ENCODE data around the gene ZRSR2. TPM values are rescaled to one million over a fixed set of nuclear protein-coding genes. Genes with fewer than 3 reads are reported as not detected.
"Not testable (repeated sequence)": the region's sequence is repeated elsewhere in the genome, so short reads cannot be mapped to it uniquely, and the experiment has no call there.

Gene ZRSR2, protein sequence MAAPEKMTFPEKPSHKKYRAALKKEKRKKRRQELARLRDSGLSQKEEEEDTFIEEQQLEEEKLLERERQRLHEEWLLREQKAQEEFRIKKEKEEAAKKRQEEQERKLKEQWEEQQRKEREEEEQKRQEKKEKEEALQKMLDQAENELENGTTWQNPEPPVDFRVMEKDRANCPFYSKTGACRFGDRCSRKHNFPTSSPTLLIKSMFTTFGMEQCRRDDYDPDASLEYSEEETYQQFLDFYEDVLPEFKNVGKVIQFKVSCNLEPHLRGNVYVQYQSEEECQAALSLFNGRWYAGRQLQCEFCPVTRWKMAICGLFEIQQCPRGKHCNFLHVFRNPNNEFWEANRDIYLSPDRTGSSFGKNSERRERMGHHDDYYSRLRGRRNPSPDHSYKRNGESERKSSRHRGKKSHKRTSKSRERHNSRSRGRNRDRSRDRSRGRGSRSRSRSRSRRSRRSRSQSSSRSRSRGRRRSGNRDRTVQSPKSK
- total RNA-seq = 1.9 and 2.1 TPM in 2 replicates

DNA sequence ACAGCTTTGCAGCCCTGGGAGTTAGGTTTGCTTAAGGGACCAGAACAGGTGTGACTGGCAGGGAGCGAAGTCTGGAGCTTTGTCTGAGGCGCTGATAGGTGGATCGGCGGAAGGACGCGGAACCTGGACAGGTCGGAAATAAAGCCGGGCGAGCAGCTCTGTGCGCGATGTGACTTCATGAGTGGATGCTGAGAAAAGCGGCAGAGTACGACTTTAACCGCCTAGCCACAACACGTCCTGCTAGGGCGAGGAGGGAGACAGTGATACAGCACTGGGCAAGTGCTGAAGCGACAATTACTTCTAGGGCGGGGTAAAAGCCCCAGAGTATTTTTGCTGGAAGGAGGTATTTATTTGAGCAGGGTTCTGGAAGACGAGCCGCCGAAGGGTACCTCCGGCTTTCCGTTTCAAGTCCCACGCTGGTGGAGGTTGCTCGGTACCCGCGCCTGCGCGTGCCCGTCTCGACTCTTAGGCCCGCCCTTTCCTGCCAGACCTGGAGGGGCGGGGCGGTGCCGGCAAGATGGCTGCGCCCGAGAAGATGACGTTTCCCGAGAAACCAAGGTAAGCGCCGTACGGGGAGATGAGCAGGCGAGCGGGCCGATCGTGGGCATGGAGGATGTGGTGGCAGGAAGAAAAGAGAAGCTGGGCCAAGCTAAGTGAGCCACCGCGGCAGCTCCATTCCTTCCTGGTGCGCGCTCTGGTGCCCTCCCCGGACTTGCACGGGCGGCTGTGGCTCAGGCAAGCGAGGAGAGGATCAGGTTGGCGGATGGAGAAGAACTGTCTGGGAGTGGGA is at the start of gene ZRSR2:
Gene ZRSR2, plus strand, starts transcription at position 506 of the 790 bp plus-strand sequence. Its CDS starts 12 bp downstream, at position 518.
- peak; percentile 30 to 74 for DNase-seq (ENCODE audit: low read depth in 2 of 2)

DNA sequence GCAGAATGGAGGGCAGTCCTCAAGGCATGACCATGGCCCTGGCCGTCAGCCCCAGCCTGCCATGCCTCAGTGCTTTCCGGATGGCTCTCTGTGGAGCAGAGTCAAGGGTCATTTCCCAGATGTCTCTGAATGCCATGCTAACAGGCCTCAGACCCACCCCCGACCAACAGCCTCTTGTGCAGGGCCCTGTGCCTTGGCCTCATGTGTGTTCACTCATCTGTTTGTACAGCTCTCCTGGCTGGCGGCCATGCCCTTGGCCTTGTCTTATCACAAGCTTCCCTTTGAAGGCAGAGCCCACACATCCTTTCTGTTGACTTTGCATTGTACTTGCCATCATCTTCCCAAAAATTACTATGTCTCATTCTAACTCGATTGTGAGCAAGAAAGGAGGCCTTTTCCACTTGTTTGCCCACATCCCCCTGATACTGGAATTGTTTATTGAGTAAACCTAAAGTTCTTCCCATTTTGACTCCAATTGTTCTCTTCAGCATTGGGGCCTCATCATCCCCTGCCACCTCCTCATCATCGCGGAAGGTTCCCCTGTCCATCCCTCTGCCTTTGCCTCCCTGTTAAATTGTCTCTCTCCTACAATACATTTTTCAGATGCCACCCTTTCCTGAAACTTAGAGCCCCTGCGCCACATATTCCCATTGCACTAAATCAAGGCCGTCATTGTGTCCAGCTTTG is 46.0 kb upstream of the ZRSR2 start:
- no peak for DNase-seq (ENCODE audit: low read depth in 2 of 2)

DNA sequence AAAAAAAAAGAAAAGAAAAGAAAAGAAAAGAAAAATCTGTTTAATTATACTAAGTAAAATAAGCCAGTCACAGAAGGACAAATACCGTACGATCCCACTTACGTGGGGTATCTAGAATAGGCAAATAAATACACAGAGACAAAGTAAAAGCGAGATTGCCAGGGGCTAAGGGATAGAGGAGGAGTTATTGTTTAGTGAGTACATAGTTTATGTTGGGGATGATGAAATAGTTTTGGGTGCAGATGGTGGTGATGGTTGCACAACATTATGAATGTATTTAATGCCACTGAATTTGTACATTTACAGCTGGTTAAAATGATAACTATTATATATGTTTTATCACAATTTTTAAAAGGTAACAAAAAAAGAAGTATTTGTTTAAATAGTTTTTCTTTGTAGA is 45.1 kb upstream of the ZRSR2 start:
- DNase-seq (ENCODE audit: low read depth in 2 of 2) = no peak

DNA sequence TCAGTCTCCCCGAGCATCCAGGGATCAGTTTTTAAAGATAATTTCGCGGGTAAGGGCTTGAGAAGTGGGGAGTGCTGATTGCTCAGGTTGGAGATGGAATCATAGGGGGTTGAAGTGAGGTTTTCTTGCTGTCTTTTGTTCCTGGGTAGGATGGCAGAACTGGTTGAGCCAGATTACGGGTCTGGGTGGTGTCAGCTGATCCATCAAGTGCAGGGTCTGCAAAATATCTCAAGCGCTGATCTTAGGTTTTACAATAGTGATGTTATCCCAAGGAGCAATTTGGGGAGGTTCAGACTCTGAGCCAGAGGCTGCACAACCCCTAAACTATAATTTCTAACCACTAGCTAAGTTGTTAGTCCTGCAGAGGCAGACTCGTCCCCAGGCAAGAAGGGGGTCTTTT is 43.6 kb upstream of the ZRSR2 start:
- DNase-seq (ENCODE audit: low read depth in 2 of 2) = not testable (repeated sequence)

DNA sequence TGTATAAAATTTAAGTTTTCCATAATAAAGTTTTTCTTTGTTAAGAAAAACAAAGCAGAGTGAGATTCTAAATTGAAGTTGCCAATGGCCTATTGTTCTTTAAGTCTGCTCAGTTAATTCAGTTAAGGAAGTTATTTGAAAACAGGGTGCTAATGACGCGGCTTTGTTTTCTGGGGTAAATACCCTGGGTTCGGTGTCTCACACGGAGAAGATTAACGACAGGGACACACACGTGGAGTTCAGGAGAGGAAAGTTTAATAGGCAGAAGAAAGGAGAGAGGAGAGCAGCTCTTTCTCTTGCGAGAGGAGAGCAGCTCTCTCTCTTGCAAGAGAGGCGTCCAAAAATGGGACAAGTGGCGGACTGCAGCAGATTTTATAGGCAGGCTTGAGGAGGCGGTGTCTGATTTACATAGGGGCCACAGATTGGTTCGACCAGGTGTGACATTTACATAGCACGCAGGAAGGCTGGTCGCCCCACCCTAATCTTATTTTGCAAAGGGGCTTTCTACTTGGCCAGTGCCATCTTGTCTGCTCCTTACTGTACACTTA is 42.6 kb upstream of the ZRSR2 start:
- no peak for DNase-seq (ENCODE audit: low read depth in 2 of 2)

DNA sequence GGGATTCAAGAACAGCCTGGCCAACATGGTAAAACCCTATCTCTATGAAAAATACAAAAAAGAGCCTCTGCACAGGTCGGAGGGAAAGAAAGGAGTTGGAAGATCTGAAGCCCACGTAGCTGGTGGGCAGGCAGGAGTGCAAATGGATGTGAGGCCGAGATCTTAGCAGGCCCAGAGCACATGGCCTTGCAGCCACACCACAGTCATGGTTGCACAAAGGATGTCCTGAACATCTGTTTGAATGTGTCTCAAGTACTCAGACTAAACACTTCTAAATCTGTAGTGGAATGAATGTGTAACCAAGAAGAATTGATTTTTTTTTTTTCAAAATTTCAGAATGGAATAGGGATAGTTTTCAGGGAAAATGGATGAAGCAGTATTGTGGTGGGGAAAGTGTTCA is 41.4 kb upstream of the ZRSR2 start:
- no peak for DNase-seq (ENCODE audit: low read depth in 2 of 2)

DNA sequence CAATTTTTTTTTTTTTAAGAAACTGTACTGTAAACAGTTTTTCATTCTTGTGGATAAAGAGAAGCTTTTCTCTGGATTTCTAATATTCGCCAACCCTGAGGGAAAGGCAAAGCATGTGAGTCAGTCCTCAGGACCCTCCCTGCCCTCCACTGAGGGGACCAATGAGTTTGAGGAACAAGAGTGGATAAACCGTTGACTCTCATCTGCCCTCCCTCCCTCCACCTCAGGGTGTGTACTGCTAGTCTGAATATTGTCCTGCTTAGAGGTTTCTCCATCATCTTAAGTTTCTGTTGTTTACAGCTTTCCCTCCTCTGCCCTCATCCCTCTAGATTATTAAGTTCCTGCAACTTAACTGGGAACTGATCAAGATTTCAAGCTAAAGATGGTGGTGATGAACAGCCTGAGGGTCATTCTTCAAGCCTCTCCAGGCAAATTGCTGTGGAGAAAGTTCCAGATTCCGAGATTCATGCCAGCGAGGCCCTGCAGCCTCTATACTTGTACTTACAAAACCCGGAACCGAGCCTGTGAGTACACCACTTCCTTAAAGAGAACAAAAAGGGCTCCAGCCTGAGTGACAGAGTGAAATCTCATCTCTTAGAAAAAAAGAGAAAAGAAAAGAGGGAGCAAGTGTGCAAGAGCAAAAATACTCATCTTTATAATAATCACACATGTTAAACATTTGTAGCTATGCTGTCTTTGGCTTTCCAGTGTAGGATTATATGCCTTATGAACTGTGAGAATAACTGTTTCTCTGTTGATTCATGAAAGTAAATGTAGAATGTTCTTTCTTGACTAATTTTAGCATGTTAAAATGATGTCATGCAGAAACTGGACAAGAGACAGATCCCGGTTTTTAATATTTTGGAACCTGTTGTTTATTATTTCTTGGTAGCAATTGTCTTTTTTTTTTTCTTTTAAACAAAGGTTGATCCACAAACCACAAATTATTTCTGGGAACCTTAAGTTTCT is 40.4 kb upstream of the ZRSR2 start:
- peak in 1 of 2 donors; percentile 24 for DNase-seq (ENCODE audit: low read depth in 2 of 2)

DNA sequence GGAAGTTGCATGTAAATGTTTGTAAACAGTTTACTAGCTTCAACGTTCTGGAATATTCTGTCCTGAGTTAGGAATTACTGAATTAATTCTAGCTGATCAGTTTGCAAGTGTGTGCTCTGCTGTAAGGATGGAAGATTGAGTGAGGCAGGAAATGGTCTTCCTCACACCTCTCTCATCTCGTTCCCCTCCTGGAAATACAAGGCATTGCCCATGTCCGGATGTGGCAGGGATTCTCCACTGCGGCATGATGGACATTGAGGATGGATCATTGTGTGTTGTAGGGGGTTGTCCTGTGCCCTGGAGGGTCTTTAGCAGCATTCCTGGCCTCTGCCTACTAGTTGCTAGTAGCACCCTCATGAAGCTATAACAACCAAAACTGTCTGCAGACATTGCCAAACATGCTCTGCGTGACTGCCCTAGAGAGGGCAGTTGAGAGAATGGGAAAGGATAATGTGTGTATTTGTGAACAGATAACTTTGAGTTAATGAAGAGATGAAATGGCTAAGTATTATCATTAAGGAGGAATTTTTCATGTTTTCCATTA is 39.6 kb upstream of the ZRSR2 start:
- DNase-seq (ENCODE audit: low read depth in 2 of 2) = no peak

DNA sequence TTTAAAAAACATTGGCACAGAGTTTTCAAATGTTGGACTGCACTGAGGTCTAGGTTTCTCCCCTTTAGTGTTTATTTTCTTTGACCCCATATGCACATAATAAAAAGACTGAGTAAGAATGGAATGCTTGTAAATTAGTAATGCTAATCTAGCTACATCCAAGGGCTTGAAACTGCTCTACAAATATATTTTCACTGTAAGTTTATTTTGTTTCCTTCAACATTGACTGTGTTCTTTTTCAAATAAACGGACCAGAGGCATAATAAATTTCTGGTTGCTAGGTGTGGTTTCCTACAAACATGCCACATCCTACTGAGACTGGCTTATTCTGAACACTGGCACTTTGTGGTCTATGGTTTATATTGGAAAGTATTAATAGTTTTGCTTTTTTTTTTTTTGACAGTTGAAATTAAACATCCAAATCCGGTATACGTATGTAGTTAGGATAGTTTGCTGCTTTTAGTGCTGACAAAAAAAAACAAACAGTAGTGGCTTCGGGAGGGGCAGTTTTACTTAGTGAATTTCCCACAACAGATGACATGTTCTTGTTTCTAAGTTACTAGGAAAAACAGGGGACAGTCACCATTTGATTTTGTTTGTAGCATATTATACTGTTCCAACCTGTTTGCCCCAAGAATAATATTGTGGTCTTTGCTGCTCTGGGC is 39.0 kb upstream of the ZRSR2 start:
- peak; percentile 64 to 72 for DNase-seq (ENCODE audit: low read depth in 2 of 2)

DNA sequence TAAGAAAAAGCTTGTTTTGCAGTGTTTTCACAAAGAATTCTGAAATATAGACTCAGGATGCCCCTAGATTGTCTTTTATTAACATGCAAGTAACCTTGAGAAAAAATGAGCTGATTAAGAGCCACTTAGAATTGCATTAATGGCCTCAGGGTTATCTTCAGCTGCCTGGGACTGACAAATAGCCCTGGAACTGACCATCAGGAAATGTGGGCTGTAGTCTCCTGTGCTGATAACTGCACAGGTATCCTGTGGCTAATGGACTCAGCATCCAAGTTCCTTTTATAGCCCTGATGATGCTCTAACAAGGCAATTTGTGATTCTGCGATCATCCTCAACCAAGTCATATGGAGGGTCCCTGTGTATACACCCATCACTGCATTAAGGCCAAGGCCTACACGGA is 35.2 kb upstream of the ZRSR2 start:
- no peak for DNase-seq (ENCODE audit: low read depth in 2 of 2)

DNA sequence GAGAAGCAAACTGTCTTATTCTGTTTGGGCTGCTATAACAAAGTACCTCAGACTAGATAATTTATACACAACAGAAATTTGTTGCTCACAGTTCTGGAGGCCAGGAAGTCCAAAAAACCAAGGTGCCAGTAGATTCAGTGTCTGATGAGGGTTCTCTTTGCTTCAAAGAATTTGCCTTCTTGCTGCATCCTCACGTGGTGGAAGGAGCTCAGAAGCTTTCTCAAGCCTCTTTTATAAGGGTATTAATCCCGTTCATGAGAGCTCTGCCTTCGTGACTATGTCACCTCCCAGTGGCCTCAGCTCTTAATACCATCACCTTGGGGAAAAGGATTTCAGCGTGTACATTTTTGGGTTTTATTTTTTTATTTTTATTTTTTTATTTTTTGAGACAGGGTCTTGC is 32.1 kb upstream of the ZRSR2 start:
- DNase-seq (ENCODE audit: low read depth in 2 of 2) = no peak

DNA sequence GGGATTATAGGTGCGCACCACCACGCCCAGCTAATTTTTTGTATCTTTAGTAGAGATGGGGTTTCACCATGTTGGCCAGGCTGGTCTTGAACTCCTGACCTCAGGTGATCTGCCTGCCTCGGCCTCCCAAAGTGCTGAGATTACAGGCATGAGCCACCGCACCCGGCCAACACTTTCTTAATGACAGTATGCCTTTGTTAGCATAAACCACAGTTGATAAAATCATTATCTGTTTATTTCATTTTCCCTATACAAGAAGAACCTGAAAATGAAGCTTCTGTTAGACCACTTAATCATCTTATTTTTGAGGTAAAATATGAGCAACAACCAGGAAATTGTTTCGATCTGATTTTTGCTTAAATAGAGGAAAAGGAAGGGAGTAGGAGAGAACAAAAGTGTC is 30.4 kb upstream of the ZRSR2 start:
- not testable (repeated sequence) for DNase-seq (ENCODE audit: low read depth in 2 of 2)

DNA sequence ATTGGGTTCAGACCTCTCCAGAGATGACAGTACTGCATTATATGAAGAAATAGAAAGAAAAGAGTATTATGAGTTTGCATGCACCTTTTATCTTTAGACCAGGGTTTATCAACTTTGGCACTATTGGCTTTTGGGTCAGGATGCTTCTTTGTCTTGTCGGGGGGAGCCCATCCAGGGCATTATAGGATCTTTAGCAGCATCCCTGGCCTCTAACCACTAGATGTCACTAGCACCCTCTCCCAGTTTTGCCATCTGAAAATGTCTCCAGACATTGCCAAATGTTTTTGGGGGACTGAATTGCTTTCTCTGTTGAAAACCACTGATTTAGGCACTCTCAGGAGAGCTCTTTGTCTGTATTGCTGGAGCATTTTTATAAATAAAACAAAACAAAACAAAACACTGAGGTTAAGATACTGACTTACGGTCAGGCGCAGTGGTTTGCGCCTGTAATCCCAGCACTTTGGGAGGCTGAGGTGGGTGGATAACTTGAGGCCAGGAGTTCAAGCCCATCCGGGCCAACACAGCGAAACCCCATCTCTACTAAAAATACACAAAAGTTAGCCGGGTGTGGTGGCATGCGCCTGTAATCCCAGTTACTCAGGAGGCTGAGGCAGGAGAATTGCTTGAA is 28.6 kb upstream of the ZRSR2 start:
- peak; percentile 12 to 29 for DNase-seq (ENCODE audit: low read depth in 2 of 2)

DNA sequence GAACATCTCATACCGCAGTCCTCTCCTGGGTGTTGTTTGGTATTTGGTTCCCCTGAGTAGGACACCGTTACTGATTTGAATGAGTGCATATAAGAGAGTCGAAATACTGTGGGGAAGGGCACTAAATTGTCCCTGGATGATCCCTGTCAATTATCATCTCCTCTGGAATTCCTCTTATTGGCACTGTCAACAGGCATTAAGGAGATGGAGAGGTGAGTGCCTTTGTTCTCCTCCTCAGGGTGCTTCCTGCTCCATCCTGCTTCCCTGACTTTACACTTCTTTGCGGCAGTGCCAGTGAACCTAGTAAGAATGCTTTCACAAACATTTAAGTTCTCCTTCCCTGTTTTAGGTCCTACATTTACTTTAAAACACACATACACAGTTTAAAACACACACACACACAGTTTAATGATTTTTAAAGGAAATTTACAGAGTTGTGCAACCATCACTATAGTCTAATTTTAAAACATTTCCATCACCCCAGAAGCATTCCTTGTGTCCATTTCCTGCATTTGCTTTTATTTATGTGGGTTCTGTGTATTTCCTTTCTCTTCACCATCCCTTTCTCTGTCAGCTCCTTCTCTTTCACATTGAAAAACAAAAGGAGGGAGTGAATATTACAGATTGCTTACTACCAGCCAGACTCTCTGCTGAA is 20.9 kb upstream of the ZRSR2 start:
- no peak for DNase-seq (ENCODE audit: low read depth in 2 of 2)

DNA sequence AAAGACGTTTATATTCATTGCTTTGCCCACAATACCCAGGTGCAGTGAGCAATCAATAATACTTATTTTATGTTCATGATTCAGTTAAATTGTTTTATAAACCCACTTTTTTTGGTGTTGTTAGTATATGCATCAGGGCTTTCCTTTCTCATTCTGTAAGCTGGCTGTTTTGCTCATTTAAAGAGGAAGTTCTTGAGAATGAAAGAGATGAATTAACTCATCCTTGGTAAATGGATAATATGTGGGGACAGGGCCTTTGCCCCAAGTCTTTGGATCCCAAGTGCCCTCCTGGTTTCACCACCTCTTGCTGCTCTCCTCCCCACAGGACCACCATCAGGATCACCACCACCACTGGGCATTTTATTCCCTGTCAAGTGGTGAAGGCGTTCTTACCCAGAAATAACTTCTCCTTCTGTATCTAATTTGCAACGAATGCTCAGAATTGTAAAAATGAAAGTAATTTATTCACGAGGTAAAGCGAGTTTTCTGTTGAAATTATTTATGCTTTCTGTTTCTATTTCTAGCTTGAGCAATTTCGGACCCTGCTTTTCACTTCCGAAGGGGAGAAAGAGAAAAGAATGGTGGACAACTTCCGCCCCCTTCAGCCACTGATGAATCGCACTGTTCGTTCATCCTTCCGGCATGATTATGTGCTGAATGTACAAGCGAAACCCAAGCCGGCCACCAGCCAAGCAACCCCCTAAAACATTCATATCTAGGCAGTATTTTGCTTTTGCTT is 8.2 kb upstream of the ZRSR2 start:
- DNase-seq (ENCODE audit: low read depth in 2 of 2) = no peak

DNA sequence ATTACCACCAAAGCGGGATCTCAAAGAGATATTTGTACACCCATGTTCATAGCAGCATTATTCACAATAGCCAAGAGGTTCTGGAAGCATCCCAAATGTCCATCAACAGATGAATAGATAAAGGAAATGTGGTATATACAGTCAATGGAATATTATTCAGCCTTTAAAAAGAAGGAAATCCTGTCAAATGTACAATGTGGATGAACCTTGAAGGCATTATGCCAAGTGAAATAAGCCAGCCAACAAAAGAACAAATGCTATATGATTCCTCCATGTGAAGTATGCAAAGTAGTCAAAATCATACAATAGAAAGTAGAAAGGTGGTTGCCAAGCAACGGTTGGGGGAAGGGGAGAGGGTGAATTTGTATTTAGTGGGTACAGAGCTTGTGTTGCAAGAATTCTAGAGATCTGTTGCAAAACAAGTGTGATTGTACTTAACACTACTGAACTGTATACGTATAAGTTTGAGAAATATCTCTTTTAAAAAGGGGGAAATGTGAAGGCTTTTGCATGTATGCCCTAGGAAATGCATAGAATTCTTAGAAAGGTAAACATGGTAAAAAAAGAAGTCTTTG is 5.0 kb upstream of the ZRSR2 start:
- peak; percentile 72 for DNase-seq (ENCODE audit: low read depth in 2 of 2)

DNA sequence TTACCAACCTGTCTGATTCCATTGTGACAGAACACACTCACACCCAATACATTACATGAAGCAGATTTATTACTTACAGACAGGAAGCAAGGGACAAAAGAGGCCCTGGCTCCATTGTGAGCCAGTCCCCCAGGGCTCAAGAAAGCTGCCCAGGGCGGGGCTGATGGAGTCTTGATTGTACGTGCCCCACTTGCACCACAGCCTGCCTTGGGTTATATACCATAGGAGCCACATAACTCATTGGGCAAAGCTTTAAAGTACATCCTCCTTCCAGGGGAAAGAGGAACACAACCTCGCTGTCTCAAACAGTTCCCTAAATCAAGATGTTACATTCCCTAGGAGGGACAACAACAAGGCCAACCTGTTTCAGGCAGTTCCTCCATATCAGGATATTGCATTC is 3.4 kb upstream of the ZRSR2 start:
- no peak for DNase-seq (ENCODE audit: low read depth in 2 of 2)

Measured in dermis microvascular lymphatic vessel endothelial cell (primary cell).